ENCODE measurements around the gene LITAFD.

The LITAFD gene

DNA sequence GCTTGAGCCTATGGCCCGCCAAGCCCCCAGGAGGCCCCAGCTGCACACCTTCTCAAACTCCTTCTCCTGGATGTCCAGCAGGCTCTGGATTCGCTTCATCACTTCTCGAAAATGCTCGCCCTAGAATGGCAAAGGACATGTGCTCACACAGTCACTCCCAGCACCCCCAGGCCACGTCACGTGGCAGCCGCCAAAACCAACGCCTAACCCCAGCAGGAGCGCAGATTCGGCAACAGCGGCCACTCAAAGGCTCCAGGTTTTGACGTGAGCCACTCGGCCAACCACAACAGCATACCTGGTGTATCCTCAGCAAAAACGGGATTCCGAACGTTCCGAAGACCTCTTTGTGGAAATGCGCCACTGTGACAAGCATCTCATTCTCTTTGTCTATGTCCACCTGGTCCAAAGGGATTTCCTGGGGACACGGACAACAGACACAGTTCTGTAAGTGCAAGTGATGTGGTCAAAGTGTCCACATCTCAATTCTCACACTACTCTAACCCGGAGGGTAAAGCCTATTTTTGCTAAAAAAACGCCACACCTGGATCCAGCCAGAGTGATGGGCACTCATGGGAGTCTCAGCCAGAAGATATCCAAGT is 12.7 kb downstream of the LITAFD start:
- no CpG with 5 or more reads among the region's 21 CpGs for WGBS, 2 donors (ENCODE audit: extremely low coverage in 2 of 2, insufficient read length in 2 of 2, insufficient replicate concordance in 1 of 2)
- Histone ChIP-seq H3K4me2 (ENCODE audit: insufficient read depth, low read length, poor library complexity, severe bottlenecking) (no peak overlapping the region), H3K4me1 (ENCODE audit: control insufficient read depth in 2 of 2, insufficient read depth in 1 of 2, low read depth in 1 of 2, low read length in 2 of 2) (peaks cover 6 to 8% of the 10 kb centered on the region in 2 donors), H2AFZ (ENCODE audit: low read length) (no peak overlapping the region), H3K4me3 (ENCODE audit: low read length in 2 of 2) (no peak overlapping the region), H3K27ac (replicated peaks; ENCODE audit: low read length) (no peak overlapping the region), H3K36me3 (replicated peaks in 1 of 2; ENCODE audit: control insufficient read depth in 2 of 2, insufficient read depth in 2 of 2, low read length in 2 of 2) (peaks cover 55 to 99% of the 10 kb centered on the region in 2 donors), H3K23ac (ENCODE audit: low read depth, low read length, poor library complexity) (no peak overlapping the region), H2AK5ac (ENCODE audit: low read depth, low read length) (no peak overlapping the region), H3K14ac (ENCODE audit: low read length) (no peak overlapping the region), H3K18ac (ENCODE audit: low read length) (no peak overlapping the region), H2BK15ac (ENCODE audit: low read length) (no peak overlapping the region), H4K91ac (ENCODE audit: low read depth, low read length, poor library complexity) (no peak overlapping the region), H4K8ac (ENCODE audit: low read depth, low read length) (no peak overlapping the region), H2BK120ac (ENCODE audit: low read depth, low read length) (no peak overlapping the region), H3K9me3 (replicated peaks in 1 of 2; ENCODE audit: control insufficient read depth in 2 of 2, insufficient read depth in 1 of 2, low read depth in 1 of 2, low read length in 2 of 2) (no peaks in the 10 kb centered on the region), H3K79me1 (ENCODE audit: low read depth, low read length) (no peaks in the 10 kb centered on the region), H2BK12ac (ENCODE audit: low read length) (no peak overlapping the region), H3K27me3 (ENCODE audit: control insufficient read depth in 3 of 3, insufficient read depth in 3 of 3, low read depth in 1 of 3, low read length in 3 of 3) (no peaks in the 10 kb centered on the region), H2BK5ac (ENCODE audit: low read length) (no peak overlapping the region), H3K4ac (ENCODE audit: low read length) (no peak overlapping the region), H3K9ac (ENCODE audit: low read depth, low read length, poor library complexity) (no peak overlapping the region)
- DNase-seq (ENCODE audit: low spot score) = no peak

DNA sequence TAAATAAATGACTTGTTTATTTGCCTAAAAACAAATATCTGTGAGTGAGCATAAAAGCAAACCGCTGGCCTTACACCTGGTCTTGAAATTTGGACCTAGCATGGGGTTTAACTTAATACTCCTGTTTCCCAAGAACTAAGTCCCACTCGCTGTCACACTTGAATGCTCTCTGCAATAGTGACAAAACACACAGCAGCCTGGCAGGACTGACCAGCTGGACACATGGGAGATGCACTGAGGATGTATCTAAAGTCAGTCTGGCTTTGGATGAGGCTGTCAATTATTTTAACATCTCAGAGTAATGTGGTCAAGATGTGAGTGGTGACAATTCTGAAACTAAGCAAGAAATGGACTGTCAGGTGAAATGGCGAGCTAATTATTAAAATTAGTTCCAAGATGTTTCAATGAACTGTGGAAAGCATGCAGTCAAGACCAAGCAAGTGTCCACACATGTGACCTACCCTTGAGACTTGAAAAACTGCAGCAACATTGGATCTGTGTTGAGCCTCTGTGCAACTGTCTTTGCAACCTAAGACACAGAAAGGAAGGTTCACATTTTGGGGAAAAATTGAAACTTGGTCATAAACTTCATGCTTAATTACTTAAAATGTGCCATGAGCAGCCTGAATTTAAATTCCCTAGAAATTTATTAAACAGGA is 16.6 kb downstream of the LITAFD start:
- Histone ChIP-seq H3K79me1 (ENCODE audit: low read depth, low read length) (no peaks in the 10 kb centered on the region), H3K4ac (ENCODE audit: low read length) (no peak overlapping the region), H4K91ac (ENCODE audit: low read depth, low read length, poor library complexity) (no peak overlapping the region), H3K18ac (ENCODE audit: low read length) (no peak overlapping the region), H3K36me3 (replicated peaks in 1 of 2; ENCODE audit: control insufficient read depth in 2 of 2, insufficient read depth in 2 of 2, low read length in 2 of 2) (peaks cover 55 to 99% of the 10 kb centered on the region in 2 donors), H3K4me3 (ENCODE audit: low read length in 2 of 2) (no peak overlapping the region), H3K9me3 (replicated peaks in 1 of 2; ENCODE audit: control insufficient read depth in 2 of 2, insufficient read depth in 1 of 2, low read depth in 1 of 2, low read length in 2 of 2) (no peaks in the 10 kb centered on the region), H3K27me3 (ENCODE audit: control insufficient read depth in 3 of 3, insufficient read depth in 3 of 3, low read depth in 1 of 3, low read length in 3 of 3) (no peaks in the 10 kb centered on the region), H3K4me2 (ENCODE audit: insufficient read depth, low read length, poor library complexity, severe bottlenecking) (no peak overlapping the region), H3K23ac (ENCODE audit: low read depth, low read length, poor library complexity) (no peak overlapping the region), H3K27ac (replicated peaks; ENCODE audit: low read length) (no peak overlapping the region), H2BK12ac (ENCODE audit: low read length) (no peak overlapping the region), H2AK5ac (ENCODE audit: low read depth, low read length) (no peak overlapping the region), H2BK5ac (ENCODE audit: low read length) (no peak overlapping the region), H2BK15ac (ENCODE audit: low read length) (no peak overlapping the region), H3K4me1 (ENCODE audit: control insufficient read depth in 2 of 2, insufficient read depth in 1 of 2, low read depth in 1 of 2, low read length in 2 of 2) (peaks cover 0 to 2% of the 10 kb centered on the region in 2 donors), H3K9ac (ENCODE audit: low read depth, low read length, poor library complexity) (no peak overlapping the region), H4K8ac (ENCODE audit: low read depth, low read length) (no peak overlapping the region), H2AFZ (ENCODE audit: low read length) (no peak overlapping the region), H3K14ac (ENCODE audit: low read length) (no peak overlapping the region), H2BK120ac (ENCODE audit: low read depth, low read length) (no peak overlapping the region)
- WGBS, 2 donors (ENCODE audit: extremely low coverage in 2 of 2, insufficient read length in 2 of 2, insufficient replicate concordance in 1 of 2) = no CpG with 5 or more reads among the region's 3 CpGs
- no peak for DNase-seq (ENCODE audit: low spot score)

DNA sequence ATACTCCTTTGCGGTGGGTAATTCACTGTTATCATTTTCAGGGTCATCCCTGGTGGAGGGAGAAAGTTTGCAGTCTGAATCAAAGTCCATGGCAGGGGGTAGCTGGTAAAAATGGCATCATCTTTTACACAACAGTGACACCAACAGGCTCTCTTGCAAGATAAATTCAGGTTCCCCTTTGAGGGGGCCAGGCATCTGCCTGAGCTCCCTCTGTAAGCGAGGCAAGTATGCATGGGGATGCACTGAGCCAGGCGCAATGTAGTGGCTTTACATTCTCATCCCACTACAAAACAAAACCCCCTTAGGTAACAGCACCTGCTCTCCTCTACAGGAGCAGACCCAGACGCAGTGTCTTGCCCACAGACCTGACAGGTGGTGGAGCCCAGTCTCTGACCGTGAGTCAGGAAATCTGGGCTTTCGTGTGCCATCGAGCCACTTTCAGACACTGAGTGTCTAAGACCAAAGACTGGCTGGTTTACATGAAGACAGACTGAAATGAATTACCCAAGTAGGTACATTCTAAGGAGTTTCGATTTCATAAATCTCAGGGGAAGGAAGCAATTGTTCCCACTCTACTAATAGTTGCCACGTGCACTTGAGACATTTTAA is 17.7 kb downstream of the LITAFD start:
- Histone ChIP-seq H3K27ac (replicated peaks; ENCODE audit: low read length) (no peak overlapping the region), H3K4me3 (ENCODE audit: low read length in 2 of 2) (no peak overlapping the region), H3K18ac (ENCODE audit: low read length) (no peak overlapping the region), H2BK12ac (ENCODE audit: low read length) (no peak overlapping the region), H2BK15ac (ENCODE audit: low read length) (no peak overlapping the region), H4K91ac (ENCODE audit: low read depth, low read length, poor library complexity) (no peak overlapping the region), H3K14ac (ENCODE audit: low read length) (no peak overlapping the region), H3K4me1 (ENCODE audit: control insufficient read depth in 2 of 2, insufficient read depth in 1 of 2, low read depth in 1 of 2, low read length in 2 of 2) (no peaks in the 10 kb centered on the region), H3K4me2 (ENCODE audit: insufficient read depth, low read length, poor library complexity, severe bottlenecking) (no peak overlapping the region), H3K79me1 (ENCODE audit: low read depth, low read length) (peaks cover 3% of the 10 kb centered on the region), H3K27me3 (ENCODE audit: control insufficient read depth in 3 of 3, insufficient read depth in 3 of 3, low read depth in 1 of 3, low read length in 3 of 3) (no peaks in the 10 kb centered on the region), H3K9me3 (replicated peaks in 1 of 2; ENCODE audit: control insufficient read depth in 2 of 2, insufficient read depth in 1 of 2, low read depth in 1 of 2, low read length in 2 of 2) (no peaks in the 10 kb centered on the region), H2BK120ac (ENCODE audit: low read depth, low read length) (no peak overlapping the region), H3K36me3 (replicated peaks in 1 of 2; ENCODE audit: control insufficient read depth in 2 of 2, insufficient read depth in 2 of 2, low read length in 2 of 2) (peaks cover 52 to 97% of the 10 kb centered on the region in 2 donors), H4K8ac (ENCODE audit: low read depth, low read length) (no peak overlapping the region), H2AFZ (ENCODE audit: low read length) (no peak overlapping the region), H2BK5ac (ENCODE audit: low read length) (no peak overlapping the region), H2AK5ac (ENCODE audit: low read depth, low read length) (no peak overlapping the region), H3K4ac (ENCODE audit: low read length) (no peak overlapping the region), H3K9ac (ENCODE audit: low read depth, low read length, poor library complexity) (no peak overlapping the region), H3K23ac (ENCODE audit: low read depth, low read length, poor library complexity) (no peak overlapping the region)
- DNase-seq (ENCODE audit: low spot score) = no peak
- WGBS, 2 donors (ENCODE audit: extremely low coverage in 2 of 2, insufficient read length in 2 of 2, insufficient replicate concordance in 1 of 2) = no CpG with 5 or more reads among the region's 9 CpGs

DNA sequence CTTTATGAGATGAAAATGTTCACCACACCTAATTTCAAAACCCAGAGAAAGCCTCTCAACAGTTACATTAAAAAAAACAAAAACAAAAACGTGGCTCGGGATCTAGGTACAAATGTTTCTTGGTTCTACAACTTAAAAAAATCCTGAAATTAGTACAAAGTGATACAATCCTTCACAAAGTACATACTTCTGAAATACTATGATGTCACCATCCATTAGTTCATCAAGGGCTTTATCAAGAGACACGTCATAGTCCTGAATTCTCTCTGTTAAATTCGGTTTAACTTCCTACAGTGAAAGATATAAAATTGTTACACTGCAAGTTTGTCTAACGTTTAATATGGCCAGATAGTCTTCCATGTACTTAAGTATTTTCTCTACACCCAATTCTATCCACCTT is 18.2 kb downstream of the LITAFD start:
- H3K4me3 ChIP-seq (ENCODE audit: low read length in 2 of 2) = no peak overlapping the region
- H2BK5ac ChIP-seq (ENCODE audit: low read length) = no peak overlapping the region
- peaks cover 3% of the 10 kb centered on the region for H3K79me1 ChIP-seq (ENCODE audit: low read depth, low read length)
- no peaks in the 10 kb centered on the region for H3K9me3 ChIP-seq (replicated peaks in 1 of 2; ENCODE audit: control insufficient read depth in 2 of 2, insufficient read depth in 1 of 2, low read depth in 1 of 2, low read length in 2 of 2)
- WGBS, 2 donors (ENCODE audit: extremely low coverage in 2 of 2, insufficient read length in 2 of 2, insufficient replicate concordance in 1 of 2) = no CpG with 5 or more reads among the region's 5 CpGs
- no peak overlapping the region for H3K4me2 ChIP-seq (ENCODE audit: insufficient read depth, low read length, poor library complexity, severe bottlenecking)
- H4K8ac ChIP-seq (ENCODE audit: low read depth, low read length) = no peak overlapping the region
- no peak overlapping the region for H3K4ac ChIP-seq (ENCODE audit: low read length)
- no peak overlapping the region for H2AK5ac ChIP-seq (ENCODE audit: low read depth, low read length)
- H3K23ac ChIP-seq (ENCODE audit: low read depth, low read length, poor library complexity) = no peak overlapping the region
- DNase-seq (ENCODE audit: low spot score) = no peak
- no peak overlapping the region for H3K18ac ChIP-seq (ENCODE audit: low read length)
- peaks cover 52 to 97% of the 10 kb centered on the region in 2 donors for H3K36me3 ChIP-seq (replicated peaks in 1 of 2; ENCODE audit: control insufficient read depth in 2 of 2, insufficient read depth in 2 of 2, low read length in 2 of 2)
- H3K14ac ChIP-seq (ENCODE audit: low read length) = no peak overlapping the region
- H2BK15ac ChIP-seq (ENCODE audit: low read length) = no peak overlapping the region
- no peak overlapping the region for H2BK120ac ChIP-seq (ENCODE audit: low read depth, low read length)
- no peak overlapping the region for H4K91ac ChIP-seq (ENCODE audit: low read depth, low read length, poor library complexity)
- H3K9ac ChIP-seq (ENCODE audit: low read depth, low read length, poor library complexity) = no peak overlapping the region
- no peak overlapping the region for H2AFZ ChIP-seq (ENCODE audit: low read length)
- no peaks in the 10 kb centered on the region for H3K4me1 ChIP-seq (ENCODE audit: control insufficient read depth in 2 of 2, insufficient read depth in 1 of 2, low read depth in 1 of 2, low read length in 2 of 2)
- H3K27ac ChIP-seq (replicated peaks; ENCODE audit: low read length) = no peak overlapping the region
- H3K27me3 ChIP-seq (ENCODE audit: control insufficient read depth in 3 of 3, insufficient read depth in 3 of 3, low read depth in 1 of 3, low read length in 3 of 3) = no peaks in the 10 kb centered on the region
- no peak overlapping the region for H2BK12ac ChIP-seq (ENCODE audit: low read length)

Data from neuronal stem cell (in vitro differentiated cells).